ENCODE data around the gene TTC23L. TPM values are rescaled to one million over a fixed set of nuclear protein-coding genes. Genes with fewer than 3 reads are reported as not detected.

TTC23L gene
- total and polyA plus RNA-seq, 12 donors = 0.12 to 0.66 TPM; not detected in 10

GRCh38 chr5:34802834-34803563 lies 36.0 kb upstream of the TTC23L start:
- Histone ChIP-seq H3K27ac (no peak overlapping the region), H3K4me3 (no peak overlapping the region), H3K9me3 (no peaks in the 10 kb centered on the region), H3K27me3 (no peaks in the 10 kb centered on the region), H3K36me3 (peaks cover 0 to 52% (median 0%) of the 10 kb centered on the region in 9 donors), H3K4me1 (no peaks in the 10 kb centered on the region)
- intact Hi-C loops (cut with DNase I) = no loop called here
- TF ChIP-seq CTCF (IDR thresholded peaks at IDR 0.05) = no peak
- no peak for ATAC-seq
- WGBS, 2 donors = 97% methylated on average over 9 of the region's 9 CpGs
- DNase-seq = no peak

- no peak for ATAC-seq
- no peak for TF ChIP-seq CTCF (IDR thresholded peaks at IDR 0.05)
Measured at GRCh38 chr5:34803974-34804732, 34.8 kb upstream of the TTC23L start.

GRCh38 chr5:34804913-34805312 lies 34.1 kb upstream of the TTC23L start:
- Histone ChIP-seq H3K27me3 (no peaks in the 10 kb centered on the region), H3K4me3 (no peak overlapping the region), H3K36me3 (peaks cover 0 to 49% (median 0%) of the 10 kb centered on the region in 9 donors), H3K4me1 (no peaks in the 10 kb centered on the region), H3K27ac (no peak overlapping the region), H3K9me3 (no peaks in the 10 kb centered on the region)
- WGBS, 2 donors = 94 to 96% methylated on average over 5 of the region's 5 CpGs
- TF ChIP-seq CTCF (IDR thresholded peaks at IDR 0.05) = no peak
- no peak for DNase-seq
- intact Hi-C loops (cut with DNase I) = no loop called here
- no peak for ATAC-seq

More at GRCh38 chr5:34803974-34804732, 34.8 kb upstream of the TTC23L start:
- Histone ChIP-seq H3K27me3 (no peaks in the 10 kb centered on the region), H3K9me3 (no peaks in the 10 kb centered on the region), H3K4me3 (no peak overlapping the region), H3K36me3 (peaks cover 0 to 50% (median 0%) of the 10 kb centered on the region in 9 donors), H3K27ac (no peak overlapping the region), H3K4me1 (no peaks in the 10 kb centered on the region)
- WGBS, 2 donors = 93 to 97% methylated on average over 4 of the region's 4 CpGs
- intact Hi-C loops (cut with DNase I) = no loop called here
- no peak for DNase-seq

- intact Hi-C loops (cut with DNase I) = no loop called here
- H3K9me3 ChIP-seq = no peaks in the 10 kb centered on the region
- DNase-seq (no peak), ATAC-seq (no peak)
- no peak for TF ChIP-seq CTCF (IDR thresholded peaks at IDR 0.05)
- H3K4me3 ChIP-seq = no peak overlapping the region
- no peaks in the 10 kb centered on the region for H3K4me1 ChIP-seq
- 96% methylated on average over 6 of the region's 6 CpGs for WGBS, 2 donors
- no peak overlapping the region for H3K27ac ChIP-seq
- H3K27me3 ChIP-seq = no peaks in the 10 kb centered on the region
- H3K36me3 ChIP-seq = peaks cover 0 to 43% (median 0%) of the 10 kb centered on the region in 9 donors
Measured at GRCh38 chr5:34806532-34806931, 32.4 kb upstream of the TTC23L start.

All from heart right ventricle (tissue), 16 donors.